Peyer's patch (tissue), 4 donors: ENCODE measurements around the gene CFAP77.

Source experiments
- CTCF ChIP-seq, 6 experiments: fragments of 450-650 bp in 4 of 6; fragments of 200-600 bp in 2 of 6; sonication (generic) in 1 of 6; IDR thresholded peaks; one replicate each; pipeline ENCODE4 v1.5.1; 2017 to 2019; ENCODE audit warnings: antibody characterized with exemption in 6 of 6, mild to moderate bottlenecking in 3 of 6, moderate library complexity in 1 of 6
- POLR2A ChIP-seq, 2 donors: fragments of 450-650 bp; IDR thresholded peaks; one replicate each; pipeline ENCODE4 v1.5.1; 2017; ENCODE audit warnings: antibody characterized with exemption in 2 of 2, mild to moderate bottlenecking in 2 of 2, moderate library complexity in 2 of 2

DNA sequence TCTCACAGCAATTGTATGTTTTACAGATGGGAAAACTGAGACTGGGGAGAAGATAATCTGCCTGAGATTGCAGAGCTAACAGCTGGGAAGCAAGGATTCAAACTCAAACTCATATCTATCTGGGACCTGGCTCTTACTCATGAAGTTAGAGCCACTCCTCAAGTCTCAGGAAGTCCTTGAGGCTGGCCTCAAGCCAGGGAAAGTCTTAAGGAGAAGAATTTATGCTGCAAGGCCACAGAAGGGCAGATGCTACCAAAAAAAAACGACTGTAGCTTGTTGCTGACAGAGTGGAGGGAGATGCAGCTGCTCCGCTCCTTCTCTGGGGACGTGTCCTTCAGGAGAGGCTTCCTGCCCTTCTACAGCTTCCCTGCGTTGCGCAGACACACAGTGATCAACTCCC, 212.1 kb downstream of the CFAP77 start:
- no peak for TF ChIP-seq CTCF (IDR thresholded peaks at IDR 0.05)
- TF ChIP-seq POLR2A (IDR thresholded peaks at IDR 0.05) = no peak
